ENCODE results near the gene FILIP1. TPM values are rescaled to one million over a fixed set of nuclear protein-coding genes. Genes with fewer than 3 reads are reported as not detected.

Gene FILIP1
- total and polyA plus RNA-seq, 2 of the 8 experiments (the other 6 are each of a cell fraction or from before 2014, with no cell fraction given) = 2.4 to 5.7 TPM

- no peak for FAIRE-seq
- TF ChIP-seq POLR2AphosphoS5 (IDR thresholded peaks at IDR 0.05; ENCODE audit: low read depth, low read length) (no peak), RNF2 (IDR thresholded peaks at IDR 0.05; ENCODE audit: borderline replicate concordance, low read depth, low read length, missing control alignments, poor library complexity, severe bottlenecking) (no peak), ATF3 (IDR thresholded peaks at IDR 0.05; ENCODE audit: insufficient read depth, low read depth, low read length) (no peak), RBBP5 (IDR thresholded peaks at IDR 0.05; ENCODE audit: borderline replicate concordance, low read depth, low read length) (no peak), BACH1 (IDR thresholded peaks at IDR 0.05; ENCODE audit: low read length) (no peak), SIN3A (conservative IDR thresholded peaks at IDR 0.05 in 1 of 2, IDR thresholded peaks at IDR 0.05 in 1 of 2; ENCODE audit: low read depth in 1 of 2, low read length in 2 of 2) (no peak), SP1 (IDR thresholded peaks at IDR 0.05; ENCODE audit: low read depth, low read length) (no peak), BCL11A (IDR thresholded peaks at IDR 0.05; ENCODE audit: low read depth in 2 of 2, low read length in 2 of 2) (no peak), POU5F1 (IDR thresholded peaks at IDR 0.05; ENCODE audit: low read depth, low read length) (no peak), MAFK (IDR thresholded peaks at IDR 0.05; ENCODE audit: low read depth, low read length) (no peak), CTBP2 (IDR thresholded peaks at IDR 0.05; ENCODE audit: borderline replicate concordance, insufficient read depth, insufficient read length, low read length) (no peak), HDAC6 (IDR thresholded peaks at IDR 0.05; ENCODE audit: low read depth, low read length) (no peak), JUND (IDR thresholded peaks at IDR 0.05; ENCODE audit: low read length) (no peak), RXRA (IDR thresholded peaks at IDR 0.05; ENCODE audit: insufficient read depth, low read depth, low read length) (no peak), SIRT6 (IDR thresholded peaks at IDR 0.05; ENCODE audit: low read length) (no peak)
These were observed 201.9 kb downstream of the FILIP1 start for GRCh38 chr6:75291744-75292143.

More at GRCh38 chr6:75291744-75292143, 201.9 kb downstream of the FILIP1 start:
- WGBS, 2 experiments (ENCODE audit: extremely low coverage in 1 of 2, insufficient coverage in 1 of 2, insufficient read length in 1 of 2, insufficient replicate concordance in 2 of 2, low coverage in 1 of 2, low lambda C conversion rate in 2 of 2, missing lambda C conversion rate in 1 of 2) = 93% methylated on average over 1 of the region's 1 CpG; no CpG with 5 or more reads in 1 of the 2 experiments
- no peak overlapping the region for H3K27ac ChIP-seq (ENCODE audit: low read depth, low read length)
- H2BK120ac ChIP-seq (replicated peaks; ENCODE audit: low read depth, low read length) = no peak overlapping the region
- no peak overlapping the region for H2BK5ac ChIP-seq (ENCODE audit: low read depth, low read length)
- no peak overlapping the region for H3K23ac ChIP-seq (ENCODE audit: insufficient read length)
- H3K36me3 ChIP-seq (ENCODE audit: control insufficient read depth in 2 of 4, insufficient read depth in 4 of 4, low read length in 3 of 4) = no peaks in the 10 kb centered on the region
- H3K56ac ChIP-seq (replicated peaks; ENCODE audit: insufficient read length, low read depth, low read length) = no peak overlapping the region
- CTCF ChIA-PET (ENCODE audit: partially characterized antibody) = no interaction called here
- H4K20me1 ChIP-seq (replicated peaks in 1 of 2; ENCODE audit: control insufficient read depth in 1 of 2, insufficient read depth in 2 of 2, low read length in 2 of 2) = no peaks in the 10 kb centered on the region
- no peak overlapping the region for H2BK20ac ChIP-seq (ENCODE audit: low read length)
- no peaks in the 10 kb centered on the region for H3K9me3 ChIP-seq (ENCODE audit: insufficient read depth in 2 of 2, low read depth in 1 of 2, low read length in 1 of 2)
- H3K79me2 ChIP-seq (ENCODE audit: control insufficient read depth in 1 of 2, insufficient read depth in 2 of 2, low read length in 2 of 2) = no peaks in the 10 kb centered on the region
- no peak overlapping the region for H2AK5ac ChIP-seq (ENCODE audit: low read depth, low read length)
- no peak overlapping the region for H3K4me3 ChIP-seq (ENCODE audit: extremely low read depth in 1 of 4, insufficient read depth in 2 of 4, low read depth in 3 of 4, low read length in 4 of 4)
- H3K23me2 ChIP-seq (ENCODE audit: low read depth, low read length) = no peaks in the 10 kb centered on the region
- no peak overlapping the region for H4K91ac ChIP-seq (replicated peaks; ENCODE audit: insufficient read length, low read length)
- no peak for DNase-seq (ENCODE audit: low read depth in 1 of 2, low spot score in 2 of 2)
- no peak overlapping the region for H4K5ac ChIP-seq (ENCODE audit: insufficient read length, low read depth, low read length)
- POLR2A ChIA-PET (ENCODE audit: partially characterized antibody) = no interaction called here
- H3K4ac ChIP-seq (replicated peaks; ENCODE audit: insufficient read length, low read depth, low read length) = no peak overlapping the region
- no peaks in the 10 kb centered on the region for H3K27me3 ChIP-seq (replicated peaks in 1 of 4; ENCODE audit: control insufficient read depth in 3 of 4, extremely low read depth in 1 of 4, insufficient read depth in 3 of 4, low read length in 3 of 4)
- no peak overlapping the region for H2BK12ac ChIP-seq (ENCODE audit: low read depth, low read length)
- H2AFZ ChIP-seq (ENCODE audit: low read length) = no peak overlapping the region
- no peak overlapping the region for H3K4me2 ChIP-seq (ENCODE audit: insufficient read depth in 1 of 2, low read depth in 2 of 2, low read length in 2 of 2)
- no peak overlapping the region for H3K9ac ChIP-seq (replicated peaks in 1 of 4; ENCODE audit: extremely low read depth in 1 of 4, low read depth in 3 of 4, low read length in 3 of 4)
- H3K18ac ChIP-seq (ENCODE audit: extremely low read depth, low read length) = no peak overlapping the region
- no peak overlapping the region for H3K14ac ChIP-seq (ENCODE audit: insufficient read length)
- H3K4me1 ChIP-seq (replicated peaks in 1 of 4; ENCODE audit: control insufficient read depth in 3 of 4, insufficient read depth in 4 of 4, low read length in 3 of 4) = peaks cover 3 to 9% (median 7%) of the 10 kb centered on the region in 4 experiments
- no peak overlapping the region for H2BK15ac ChIP-seq (ENCODE audit: low read length)
- no peak overlapping the region for H4K8ac ChIP-seq (ENCODE audit: extremely low read depth, insufficient read depth, low read length)
- H3K79me1 ChIP-seq (ENCODE audit: low read depth, low read length) = no peaks in the 10 kb centered on the region

Data from H1 (cell line).